ENCODE measurements around the gene MYO1F. TPM values are rescaled to one million over a fixed set of nuclear protein-coding genes. Genes with fewer than 3 reads are reported as not detected.
A peak's percentile ranks its signal among the peaks of the same experiment; 100 is the strongest.
"Not testable (repeated sequence)": the region's sequence is repeated elsewhere in the genome, so short reads cannot be mapped to it uniquely, and the experiment has no call there.

MYO1F gene
- total RNA-seq, 1 donor from 2014 or later = 37.9 TPM

- H3K9me3 Mint-ChIP-seq = no peaks in the 10 kb centered on the region
- peak overlapping the region; percentile 26 for H3K4me3 Mint-ChIP-seq
- H3K36me3 Mint-ChIP-seq (ENCODE audit: low read depth) = peaks cover 22% of the 10 kb centered on the region
- H3K4me1 Mint-ChIP-seq = peaks cover 53% of the 10 kb centered on the region
- H3K27ac Mint-ChIP-seq = peak overlapping the region; percentile 72
- no peak for DNase-seq
- peaks cover 2% of the 10 kb centered on the region for H3K27me3 Mint-ChIP-seq
- intact Hi-C loops (cut with micrococcal nuclease) = loop anchor here (2.0 kb wide), 1 partner anchor 53 kb away; the partner anchor contains the start of gene ZNF414
Measured at GRCh38 chr19:8567522-8568172, 9.6 kb downstream of the MYO1F start.

GRCh38 chr19:8566855-8567254, 10.4 kb downstream of the MYO1F start:
- Mint-ChIP-seq H3K27ac (no peak overlapping the region), H3K4me3 (no peak overlapping the region), H3K36me3 (ENCODE audit: low read depth) (peaks cover 24% of the 10 kb centered on the region), H3K4me1 (peaks cover 46% of the 10 kb centered on the region), H3K9me3 (no peaks in the 10 kb centered on the region), H3K27me3 (peaks cover 2% of the 10 kb centered on the region)
- no peak for DNase-seq
- intact Hi-C loops (cut with micrococcal nuclease) = no loop called here

GRCh38 chr19:8564866-8565265, 12.4 kb downstream of the MYO1F start:
- intact Hi-C loops (cut with micrococcal nuclease); DNase-seq; H3K4me3 Mint-ChIP-seq; H3K27me3 Mint-ChIP-seq; H3K9me3 Mint-ChIP-seq: not testable (repeated sequence)
- peaks cover 26% of the 10 kb centered on the region for H3K36me3 Mint-ChIP-seq (ENCODE audit: low read depth)
- peak overlapping the region; percentile 20 for H3K27ac Mint-ChIP-seq
- peaks cover 34% of the 10 kb centered on the region for H3K4me1 Mint-ChIP-seq

- H3K4me1 Mint-ChIP-seq = peaks cover 27% of the 10 kb centered on the region
- H3K9me3 Mint-ChIP-seq = no peaks in the 10 kb centered on the region
- DNase-seq = no peak
- peak overlapping the region; percentile 78 for H3K27ac Mint-ChIP-seq
- H3K27me3 Mint-ChIP-seq = no peaks in the 10 kb centered on the region
- H3K4me3 Mint-ChIP-seq = no peak overlapping the region
- intact Hi-C loops (cut with micrococcal nuclease) = no loop called here
- H3K36me3 Mint-ChIP-seq (ENCODE audit: low read depth) = peaks cover 31% of the 10 kb centered on the region
Measured at GRCh38 chr19:8561075-8561764, 16.0 kb downstream of the MYO1F start.

- peak overlapping the region; percentile 70 for H3K27ac Mint-ChIP-seq
- H3K27me3 Mint-ChIP-seq = no peaks in the 10 kb centered on the region
- no peak overlapping the region for H3K4me3 Mint-ChIP-seq
- intact Hi-C loops (cut with micrococcal nuclease) = no loop called here
- no peak for DNase-seq
- peaks cover 19% of the 10 kb centered on the region for H3K4me1 Mint-ChIP-seq
- H3K9me3 Mint-ChIP-seq = no peaks in the 10 kb centered on the region
- H3K36me3 Mint-ChIP-seq (ENCODE audit: low read depth) = peaks cover 33% of the 10 kb centered on the region
Measured at GRCh38 chr19:8558325-8558724, 18.9 kb downstream of the MYO1F start.

- Mint-ChIP-seq H3K4me3 (no peak overlapping the region), H3K9me3 (no peaks in the 10 kb centered on the region), H3K27me3 (no peaks in the 10 kb centered on the region), H3K36me3 (ENCODE audit: low read depth) (peaks cover 37% of the 10 kb centered on the region), H3K27ac (peak overlapping the region; percentile 86), H3K4me1 (peaks cover 19% of the 10 kb centered on the region)
- intact Hi-C loops (cut with micrococcal nuclease) = no loop called here
- no peak for DNase-seq
Measured at GRCh38 chr19:8557642-8558238, 19.5 kb downstream of the MYO1F start.

GRCh38 chr19:8553729-8554128, 23.5 kb downstream of the MYO1F start:
- intact Hi-C loops (cut with micrococcal nuclease); DNase-seq; H3K27ac Mint-ChIP-seq; H3K4me3 Mint-ChIP-seq; H3K27me3 Mint-ChIP-seq; H3K9me3 Mint-ChIP-seq: not testable (repeated sequence)
- H3K4me1 Mint-ChIP-seq = peaks cover 14% of the 10 kb centered on the region
- H3K36me3 Mint-ChIP-seq (ENCODE audit: low read depth) = peaks cover 42% of the 10 kb centered on the region

- Mint-ChIP-seq H3K4me3 (no peak overlapping the region), H3K36me3 (ENCODE audit: low read depth) (peaks cover 41% of the 10 kb centered on the region), H3K27me3 (no peaks in the 10 kb centered on the region), H3K9me3 (no peaks in the 10 kb centered on the region), H3K27ac (no peak overlapping the region), H3K4me1 (peaks cover 9% of the 10 kb centered on the region)
- DNase-seq = no peak
- intact Hi-C loops (cut with micrococcal nuclease) = no loop called here
Measured at GRCh38 chr19:8552810-8553209, 24.4 kb downstream of the MYO1F start.

- peaks cover 54% of the 10 kb centered on the region for H3K36me3 Mint-ChIP-seq (ENCODE audit: low read depth)
- no peak overlapping the region for H3K4me3 Mint-ChIP-seq
- no peak for DNase-seq
Measured at GRCh38 chr19:8550070-8550469, 27.2 kb downstream of the MYO1F start.

GRCh38 chr19:8545743-8546142, 31.5 kb downstream of the MYO1F start:
- no peaks in the 10 kb centered on the region for H3K27me3 Mint-ChIP-seq
- no peaks in the 10 kb centered on the region for H3K9me3 Mint-ChIP-seq
- H3K27ac Mint-ChIP-seq = no peak overlapping the region
- no peak for DNase-seq
- H3K4me3 Mint-ChIP-seq = no peak overlapping the region
- H3K4me1 Mint-ChIP-seq = peaks cover 2% of the 10 kb centered on the region
- H3K36me3 Mint-ChIP-seq (ENCODE audit: low read depth) = peaks cover 33% of the 10 kb centered on the region
- intact Hi-C loops (cut with micrococcal nuclease) = no loop called here

More at GRCh38 chr19:8550070-8550469, 27.2 kb downstream of the MYO1F start:
- no peaks in the 10 kb centered on the region for H3K9me3 Mint-ChIP-seq
- no peak overlapping the region for H3K27ac Mint-ChIP-seq
- H3K4me1 Mint-ChIP-seq = peaks cover 5% of the 10 kb centered on the region
- intact Hi-C loops (cut with micrococcal nuclease) = no loop called here
- no peaks in the 10 kb centered on the region for H3K27me3 Mint-ChIP-seq

GRCh38 chr19:8544168-8544567, 33.1 kb downstream of the MYO1F start:
- H3K36me3 Mint-ChIP-seq (ENCODE audit: low read depth) = peaks cover 39% of the 10 kb centered on the region
- intact Hi-C loops (cut with micrococcal nuclease) = no loop called here
- H3K27ac Mint-ChIP-seq = no peak overlapping the region
- peaks cover 2% of the 10 kb centered on the region for H3K4me1 Mint-ChIP-seq
- no peaks in the 10 kb centered on the region for H3K27me3 Mint-ChIP-seq
- H3K4me3 Mint-ChIP-seq = no peak overlapping the region
- no peaks in the 10 kb centered on the region for H3K9me3 Mint-ChIP-seq
- DNase-seq = no peak

GRCh38 chr19:8539621-8540149, 37.6 kb downstream of the MYO1F start:
- Mint-ChIP-seq H3K27ac (no peak overlapping the region), H3K27me3 (no peaks in the 10 kb centered on the region), H3K4me3 (no peak overlapping the region), H3K36me3 (ENCODE audit: low read depth) (peaks cover 42% of the 10 kb centered on the region), H3K4me1 (no peaks in the 10 kb centered on the region), H3K9me3 (no peaks in the 10 kb centered on the region)
- no peak for DNase-seq
- intact Hi-C loops (cut with micrococcal nuclease) = no loop called here

- H3K27me3 Mint-ChIP-seq = no peaks in the 10 kb centered on the region
- H3K4me1 Mint-ChIP-seq = no peaks in the 10 kb centered on the region
- H3K9me3 Mint-ChIP-seq = no peaks in the 10 kb centered on the region
- peaks cover 47% of the 10 kb centered on the region for H3K36me3 Mint-ChIP-seq (ENCODE audit: low read depth)
- intact Hi-C loops (cut with micrococcal nuclease) = no loop called here
- no peak overlapping the region for H3K27ac Mint-ChIP-seq
- H3K4me3 Mint-ChIP-seq = no peak overlapping the region
- no peak for DNase-seq
Measured at GRCh38 chr19:8537099-8537498, 40.1 kb downstream of the MYO1F start.

- Mint-ChIP-seq H3K9me3 (no peaks in the 10 kb centered on the region), H3K27me3 (no peaks in the 10 kb centered on the region), H3K36me3 (ENCODE audit: low read depth) (peaks cover 49% of the 10 kb centered on the region), H3K27ac (no peak overlapping the region), H3K4me3 (no peak overlapping the region), H3K4me1 (no peaks in the 10 kb centered on the region)
- intact Hi-C loops (cut with micrococcal nuclease) = no loop called here
- DNase-seq = no peak
Measured at GRCh38 chr19:8536282-8536681, 41.0 kb downstream of the MYO1F start.

All from activated CD4-positive, alpha-beta T cell treated with anti-CD3 and anti-CD28 coated beads, Interleukin-2, amount 10 ng/mL, durations not matched to agents 24 days and 14 days (primary cell).